Measurements from ENCODE around the gene SLC35A5. TPM values are rescaled to one million over a fixed set of nuclear protein-coding genes. Genes with fewer than 3 reads are reported as not detected.
A peak's percentile ranks its signal among the peaks of the same experiment; 100 is the strongest.

The SLC35A5 gene
- total RNA-seq, 1 experiment from 2014 or later, result 24.8 TPM

GRCh38 chr3:112611752-112612515 lies 50.1 kb downstream of the SLC35A5 start:
- in situ Hi-C loops (cut with HindIII; ENCODE audit: low pct_unique_long_range_greater_than_20kb, low sequenced_read_pairs), result no loop called here
- no peak for DNase-seq (ENCODE audit: low read depth)

- no peak for DNase-seq (ENCODE audit: low read depth)
- in situ Hi-C loops (cut with HindIII; ENCODE audit: low pct_unique_long_range_greater_than_20kb, low sequenced_read_pairs), result no loop called here
These were observed 54.3 kb downstream of the SLC35A5 start for GRCh38 chr3:112615989-112616731.

- in situ Hi-C loops (cut with HindIII; ENCODE audit: low pct_unique_long_range_greater_than_20kb, low sequenced_read_pairs), result no loop called here
These were observed 55.4 kb downstream of the SLC35A5 start for GRCh38 chr3:112617285-112617684.

GRCh38 chr3:112619295-112619694 lies 57.5 kb downstream of the SLC35A5 start:
- no peak for DNase-seq (ENCODE audit: low read depth)
- in situ Hi-C loops (cut with HindIII; ENCODE audit: low pct_unique_long_range_greater_than_20kb, low sequenced_read_pairs), result no loop called here

More at GRCh38 chr3:112617285-112617684, 55.4 kb downstream of the SLC35A5 start:
- no peak for DNase-seq (ENCODE audit: low read depth)

GRCh38 chr3:112623213-112623612 lies 61.4 kb downstream of the SLC35A5 start:
- no peak for DNase-seq (ENCODE audit: low read depth)
- in situ Hi-C loops (cut with HindIII; ENCODE audit: low pct_unique_long_range_greater_than_20kb, low sequenced_read_pairs), result no loop called here

GRCh38 chr3:112623717-112624116 lies 61.9 kb downstream of the SLC35A5 start:
- no peak for DNase-seq (ENCODE audit: low read depth)

GRCh38 chr3:112627419-112627818 lies 65.6 kb downstream of the SLC35A5 start:
- in situ Hi-C loops (cut with HindIII; ENCODE audit: low pct_unique_long_range_greater_than_20kb, low sequenced_read_pairs), result no loop called here
- DNase-seq (ENCODE audit: low read depth), result no peak

More at GRCh38 chr3:112623717-112624116, 61.9 kb downstream of the SLC35A5 start:
- in situ Hi-C loops (cut with HindIII; ENCODE audit: low pct_unique_long_range_greater_than_20kb, low sequenced_read_pairs), result no loop called here

GRCh38 chr3:112627919-112628466 lies 66.1 kb downstream of the SLC35A5 start:
- in situ Hi-C loops (cut with HindIII; ENCODE audit: low pct_unique_long_range_greater_than_20kb, low sequenced_read_pairs), result no loop called here
- DNase-seq (ENCODE audit: low read depth), result no peak

GRCh38 chr3:112629425-112629824 lies 67.6 kb downstream of the SLC35A5 start:
- in situ Hi-C loops (cut with HindIII; ENCODE audit: low pct_unique_long_range_greater_than_20kb, low sequenced_read_pairs), result no loop called here
- peak; percentile 37 for DNase-seq (ENCODE audit: low read depth)

- DNase-seq (ENCODE audit: low read depth), result no peak
- in situ Hi-C loops (cut with HindIII; ENCODE audit: low pct_unique_long_range_greater_than_20kb, low sequenced_read_pairs), result no loop called here
These were observed 69.4 kb downstream of the SLC35A5 start for GRCh38 chr3:112631257-112631656.

GRCh38 chr3:112632596-112632995 lies 70.8 kb downstream of the SLC35A5 start:
- in situ Hi-C loops (cut with HindIII; ENCODE audit: low pct_unique_long_range_greater_than_20kb, low sequenced_read_pairs), result no loop called here
- DNase-seq (ENCODE audit: low read depth), result no peak

- in situ Hi-C loops (cut with HindIII; ENCODE audit: low pct_unique_long_range_greater_than_20kb, low sequenced_read_pairs), result no loop called here
- DNase-seq (ENCODE audit: low read depth), result no peak
These were observed 71.3 kb downstream of the SLC35A5 start for GRCh38 chr3:112633191-112633590.

- in situ Hi-C loops (cut with HindIII; ENCODE audit: low pct_unique_long_range_greater_than_20kb, low sequenced_read_pairs), result no loop called here
- DNase-seq (ENCODE audit: low read depth), result no peak
These were observed 71.9 kb downstream of the SLC35A5 start for GRCh38 chr3:112633757-112634156.

GRCh38 chr3:112634786-112635541 lies 73.1 kb downstream of the SLC35A5 start:
- DNase-seq (ENCODE audit: low read depth), result no peak
- in situ Hi-C loops (cut with HindIII; ENCODE audit: low pct_unique_long_range_greater_than_20kb, low sequenced_read_pairs), result no loop called here

Other genes with a start within 250 kb of the SLC35A5 start
- not detected in 2 replicates for gene CD200, start 228.9 kb upstream of the SLC35A5 start, total RNA-seq (2014; rRNA removed; shearing (Covaris generic); ENCODE audit: low replicate concordance)
- not detected in 2 replicates for gene BTLA, start 62.6 kb upstream of the SLC35A5 start, total RNA-seq (2014; rRNA removed; shearing (Covaris generic); ENCODE audit: low replicate concordance)
- 27.5 and 63.4 TPM in 2 replicates for gene ATG3, start 83 bp upstream of the SLC35A5 start, total RNA-seq (2014; rRNA removed; shearing (Covaris generic); ENCODE audit: low replicate concordance)
- 0.26 and 1.3 TPM in 2 replicates for gene CCDC80, start 79.1 kb downstream of the SLC35A5 start, total RNA-seq (2014; rRNA removed; shearing (Covaris generic); ENCODE audit: low replicate concordance)